Stimulated activated CD8-positive, alpha-beta memory T cell treated with anti-CD3 and anti-CD28 coated beads, Interleukin-12 subunit alpha, Interleukin-12 subunit beta, amount 100 ng/mL, for 4 hours (primary cell): ENCODE data around the gene SPARCL1.

Experiments
- DNase-seq: peaks from one replicate; pipeline ENCODE4 v3.0.0-alpha.2; 2020; ENCODE audit warnings: low read depth

SPARCL1 gene

DNA sequence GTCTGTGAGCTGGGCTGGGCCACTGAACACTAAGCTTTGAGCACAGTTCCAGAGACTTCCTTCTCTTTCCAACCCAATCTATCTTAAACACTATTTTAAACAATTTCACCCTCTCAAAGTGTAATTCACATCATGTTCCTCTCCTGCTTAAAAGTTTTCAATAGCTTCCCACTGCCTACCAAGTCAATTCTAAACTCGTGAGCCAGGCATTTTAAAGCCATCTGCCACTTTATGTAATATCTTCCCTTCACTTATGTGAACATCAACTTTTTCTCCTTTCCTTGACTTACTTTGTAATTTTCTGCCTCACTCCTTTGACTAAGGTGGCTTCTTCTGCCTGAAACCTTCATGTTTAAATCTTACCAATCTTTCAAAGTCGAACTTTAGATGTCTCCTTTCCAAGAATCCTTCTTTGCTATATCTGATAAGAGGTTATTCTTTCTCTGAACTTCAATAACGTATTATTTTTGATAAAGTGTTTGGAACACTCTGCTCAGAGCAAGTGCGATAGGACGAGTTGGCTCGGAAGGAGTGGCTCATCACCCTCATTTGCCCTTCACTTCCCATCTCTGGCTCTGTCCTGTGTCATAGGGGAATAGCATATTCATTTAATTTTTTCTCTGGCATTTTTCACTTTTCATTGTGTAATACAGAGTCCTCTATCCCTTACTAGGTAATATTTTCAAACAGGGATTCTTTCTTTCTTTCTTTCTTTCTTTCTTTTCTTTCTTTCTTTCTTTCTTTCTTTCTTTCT is 13.0 kb upstream of the SPARCL1 start:
- DNase-seq: no peak

GRCh38 chr4:87541521-87541920 is 12.3 kb upstream of the SPARCL1 start:
- DNase-seq: no peak

- DNase-seq: no peak
These were observed 11.2 kb upstream of the SPARCL1 start for GRCh38 chr4:87540146-87541058.

DNA sequence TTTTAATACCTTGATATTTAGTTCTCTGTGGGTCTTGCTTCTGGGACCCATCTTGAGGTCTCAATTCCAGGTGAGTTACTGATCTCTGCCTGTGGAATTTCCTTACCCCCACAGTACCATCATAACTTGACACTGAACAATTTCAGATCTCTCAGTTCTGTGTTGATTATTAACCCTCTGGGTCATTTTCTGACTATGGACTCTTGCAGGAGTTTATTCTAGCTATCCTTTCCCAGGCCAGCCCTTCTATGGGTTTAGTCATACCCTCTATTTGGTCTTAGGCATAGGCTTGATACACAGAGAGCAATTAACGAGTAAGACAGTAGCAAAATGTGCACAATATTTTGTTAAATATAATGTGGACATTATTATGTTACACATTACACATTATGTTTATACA is 3.7 kb upstream of the SPARCL1 start:
- no peak for DNase-seq

DNA sequence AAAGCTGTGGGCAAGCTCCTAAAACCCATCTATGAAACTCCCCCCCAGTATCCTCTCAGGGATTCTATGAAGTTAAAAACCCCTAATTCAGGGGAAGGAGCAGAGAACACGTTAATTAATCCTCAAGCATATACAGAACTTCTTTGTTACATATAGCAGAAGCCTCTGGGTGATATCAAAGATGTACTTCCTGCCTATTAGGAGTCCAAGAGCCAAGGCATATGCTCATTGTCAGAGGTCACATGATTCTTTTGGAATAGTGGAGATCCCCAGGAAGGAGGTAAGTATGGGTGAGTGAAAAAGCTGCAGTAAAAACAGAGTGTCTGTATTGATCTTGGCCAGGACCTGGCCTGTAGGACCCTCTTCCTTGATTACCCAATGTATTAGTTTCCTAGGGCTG is 2.9 kb upstream of the SPARCL1 start:
- no peak for DNase-seq

DNA sequence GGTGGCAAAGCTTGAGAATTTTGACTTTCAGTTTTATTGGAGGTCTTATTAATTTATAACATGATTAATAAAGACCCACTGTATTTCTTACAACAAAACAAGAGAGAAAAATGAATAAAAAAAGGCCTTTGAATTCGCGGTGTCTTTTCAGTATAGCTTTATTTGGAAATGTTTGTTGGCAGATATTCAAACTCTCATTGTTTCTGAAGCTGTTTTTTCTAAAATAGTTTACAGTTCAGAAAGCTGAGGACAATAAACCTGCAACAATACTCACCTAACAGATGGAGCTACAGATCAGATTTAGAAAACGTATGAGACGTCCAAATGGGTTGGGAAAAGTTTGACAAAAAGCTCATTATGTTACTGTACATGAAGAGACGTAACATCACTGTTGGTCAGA is 2.4 kb upstream of the SPARCL1 start:
- DNase-seq: no peak

DNA sequence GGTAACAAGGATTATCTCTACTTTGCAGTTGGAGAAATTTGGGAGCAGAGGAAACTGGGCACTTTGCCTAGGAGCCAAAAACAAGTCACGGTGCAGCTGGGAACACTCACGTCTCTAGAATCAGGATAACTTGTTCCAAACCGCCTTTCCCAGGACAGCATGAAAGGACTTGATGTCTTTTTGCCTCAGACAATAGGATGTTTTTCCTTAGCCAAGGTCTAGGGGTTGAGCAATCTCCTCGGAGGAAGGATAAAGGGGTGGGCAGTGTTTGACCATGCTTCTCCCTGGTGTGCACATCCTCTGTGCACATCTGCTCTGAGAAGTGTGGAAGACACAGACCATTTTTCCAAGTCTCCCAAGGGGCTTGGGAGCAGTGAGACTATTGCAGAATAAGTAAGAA is 1.7 kb upstream of the SPARCL1 start:
- no peak for DNase-seq

GRCh38 chr4:87530229-87530628 is 1.1 kb upstream of the SPARCL1 start:
- no peak for DNase-seq

DNA sequence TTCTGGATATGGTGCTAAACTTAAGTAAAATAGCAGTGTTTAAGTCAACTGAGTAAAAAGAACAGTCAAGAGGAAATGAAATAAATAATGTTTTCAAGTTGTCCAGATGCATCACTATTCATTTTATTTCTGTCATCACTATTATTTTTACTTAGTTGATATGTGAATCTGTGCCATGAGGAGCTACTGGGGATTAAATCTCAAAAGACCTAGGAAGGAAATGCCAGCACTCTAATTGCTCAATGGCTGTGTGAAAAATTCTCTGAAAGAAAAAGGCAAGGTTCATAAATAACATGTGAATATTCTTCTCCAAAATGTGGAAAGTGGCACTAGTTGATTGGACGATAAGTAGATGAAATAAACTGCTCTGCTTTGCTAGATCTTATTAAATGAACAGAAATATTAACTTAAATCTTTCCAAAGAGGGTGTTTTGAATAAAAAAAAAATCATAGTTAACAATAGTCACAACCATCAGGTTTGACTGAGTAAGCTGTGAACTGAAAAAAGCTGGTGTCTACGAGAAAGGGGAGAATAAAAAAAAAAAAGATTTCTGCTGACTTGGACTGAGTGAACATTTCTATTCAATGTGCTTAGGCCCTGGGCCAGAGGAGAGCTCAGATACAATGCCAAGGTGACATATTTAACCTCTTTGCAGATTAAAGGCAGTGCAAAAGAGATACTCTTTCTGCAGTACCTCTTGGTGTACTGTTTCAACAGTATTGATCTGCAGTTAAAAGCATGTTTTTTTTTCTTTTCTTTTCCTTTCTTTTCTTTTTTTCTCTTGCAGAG is 1.6 kb downstream of the SPARCL1 start:
- no peak for DNase-seq

- no peak for DNase-seq
These were observed 3.4 kb downstream of the SPARCL1 start for GRCh38 chr4:87525636-87526295.

DNA sequence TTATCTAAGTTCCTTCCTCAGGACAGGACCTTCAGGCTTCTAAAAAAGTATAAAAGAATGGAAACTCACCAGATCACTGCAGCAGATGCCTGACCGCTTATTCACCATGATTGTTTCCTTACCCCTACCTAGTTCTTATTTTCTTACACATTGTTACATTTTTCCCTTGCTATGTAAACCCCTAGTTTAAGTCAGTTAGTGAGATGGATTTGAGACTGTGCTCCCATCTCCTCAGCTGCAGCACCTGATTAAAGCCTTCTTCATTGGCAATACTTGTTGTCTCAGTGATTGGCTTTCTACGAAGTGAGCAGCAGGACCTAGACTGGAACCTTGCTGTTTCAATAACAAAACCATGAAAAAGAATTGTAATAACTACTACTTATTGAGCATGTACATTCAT is 4.7 kb downstream of the SPARCL1 start:
- no peak for DNase-seq

GRCh38 chr4:87523307-87523706 is 5.9 kb downstream of the SPARCL1 start:
- DNase-seq: no peak

DNA sequence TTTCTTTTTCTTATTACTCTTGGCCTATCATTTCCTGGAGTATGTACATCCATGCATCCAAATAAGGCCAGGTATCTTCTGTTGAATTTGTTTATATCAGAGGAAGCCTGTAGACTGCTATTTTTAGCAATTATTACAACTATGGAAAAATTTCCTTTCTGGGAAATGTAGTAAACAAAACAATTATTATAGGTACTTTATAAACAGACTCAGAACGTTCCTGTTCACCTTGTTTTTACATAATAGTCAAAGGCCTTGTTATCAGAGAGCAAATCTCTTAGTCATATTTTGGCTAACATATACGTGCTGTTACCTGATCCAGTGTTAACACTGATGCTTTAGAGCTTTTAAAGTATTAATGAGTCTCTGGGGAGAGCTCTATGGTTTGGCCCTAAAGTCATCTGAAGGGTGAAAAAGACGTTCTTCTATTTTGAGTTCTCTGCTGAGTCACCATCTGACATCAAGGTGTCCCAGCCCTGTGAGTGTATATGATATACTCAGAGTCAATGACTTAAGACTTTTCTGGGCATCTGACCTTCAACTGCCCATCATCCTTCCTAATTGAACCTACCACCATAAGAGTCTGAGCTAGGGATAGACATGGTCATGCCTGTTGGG is 7.3 kb downstream of the SPARCL1 start:
- no peak for DNase-seq

GRCh38 chr4:87521319-87521718 is 7.9 kb downstream of the SPARCL1 start:
- no peak for DNase-seq

DNA sequence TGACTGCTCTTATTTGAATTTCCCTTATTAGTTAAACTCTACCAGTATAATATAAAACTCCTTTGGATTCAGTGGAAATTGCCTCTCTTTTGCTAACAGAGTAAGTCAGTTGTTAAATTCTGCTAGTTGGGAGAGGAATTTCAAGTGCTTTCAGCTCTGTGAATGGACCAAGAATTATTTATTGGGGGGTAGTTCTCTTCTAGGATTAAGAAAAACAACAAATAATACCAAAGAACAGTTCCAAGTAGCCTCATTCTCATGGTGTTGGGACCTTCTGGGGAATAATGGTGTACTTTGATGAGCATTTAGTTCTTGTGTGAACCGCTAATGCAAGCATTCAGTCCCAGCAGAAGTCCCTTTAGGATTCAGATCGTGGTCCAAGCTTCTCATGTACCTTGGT is 11.6 kb downstream of the SPARCL1 start:
- DNase-seq: no peak

DNA sequence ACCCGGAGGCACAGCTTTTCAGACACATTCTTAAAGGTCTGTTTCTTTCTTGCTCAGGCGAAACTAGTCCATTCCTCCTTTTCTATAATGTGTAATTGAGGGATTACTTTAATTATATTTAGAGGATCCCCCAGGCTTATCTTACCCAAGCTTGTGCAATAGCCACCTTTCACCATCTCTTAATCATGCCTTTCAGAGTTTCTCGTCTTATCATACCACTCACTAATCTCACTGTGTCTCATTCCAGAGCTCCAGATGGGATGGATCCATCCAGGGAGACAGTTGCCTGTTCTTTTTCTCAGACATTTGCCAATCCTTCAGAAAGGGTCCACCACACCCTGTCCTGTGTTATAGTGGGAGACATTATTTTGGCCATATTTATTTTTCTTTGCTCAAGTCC is 12.5 kb downstream of the SPARCL1 start:
- no peak for DNase-seq

GRCh38 chr4:87512400-87512799 is 16.8 kb downstream of the SPARCL1 start:
- no peak for DNase-seq

DNA sequence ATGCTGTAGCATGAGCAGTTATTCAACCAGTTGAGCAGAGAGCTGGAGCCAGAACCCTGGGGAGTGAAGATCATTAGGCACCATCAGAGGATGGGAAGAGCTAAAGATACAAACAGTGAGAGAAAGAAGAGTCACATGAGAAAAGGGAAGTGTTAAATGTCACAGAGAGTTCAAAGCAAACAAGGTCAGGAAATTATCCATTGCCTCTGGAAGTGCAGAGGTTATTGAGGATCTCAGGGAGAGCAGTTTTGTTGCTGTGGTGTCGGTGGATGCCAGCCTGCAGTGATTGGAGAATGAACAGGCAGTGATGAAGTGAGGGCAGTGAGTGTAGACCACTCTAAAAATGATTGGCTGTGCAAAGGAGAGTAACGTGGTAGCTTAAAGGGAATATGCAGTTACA is 17.7 kb downstream of the SPARCL1 start:
- no peak for DNase-seq

DNA sequence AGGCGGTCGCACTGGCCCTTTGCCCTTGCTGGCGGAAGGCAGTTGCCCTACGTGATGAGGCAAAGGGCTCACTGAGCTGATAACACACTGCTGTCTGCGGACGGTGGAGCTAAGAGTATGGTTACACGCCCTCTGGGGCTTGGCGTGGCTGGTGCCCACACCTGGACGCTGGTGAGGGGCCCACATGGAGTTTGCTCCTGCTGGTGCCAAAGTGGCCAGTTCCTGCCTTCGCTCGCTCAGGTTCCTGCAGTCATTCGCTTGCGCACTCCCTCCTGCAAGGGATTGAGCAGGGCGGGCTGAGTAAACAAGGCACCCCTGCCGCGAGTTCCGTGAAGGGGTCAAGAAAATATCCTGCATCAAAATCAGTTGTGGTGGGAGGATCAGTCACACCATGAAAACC is 18.4 kb downstream of the SPARCL1 start:
- no peak for DNase-seq

GRCh38 chr4:87506974-87507701 is 22.0 kb downstream of the SPARCL1 start:
- DNase-seq: no peak

- no peak for DNase-seq
These were observed 23.3 kb downstream of the SPARCL1 start for GRCh38 chr4:87505862-87506261.
